Tibial nerve (tissue), 4 donors: ENCODE measurements around the gene RPN1.

Experiments used
- CTCF ChIP-seq, 5 experiments: fragments of 200-600 bp in 3 of 5; fragments of 450-650 bp in 2 of 5; sonication (generic) in 3 of 5; IDR thresholded peaks; one replicate each; pipeline ENCODE4 v1.5.1; 2016 to 2019; ENCODE audit warnings: antibody characterized with exemption in 5 of 5, mild to moderate bottlenecking in 3 of 5, moderate library complexity in 2 of 5
- EP300 ChIP-seq, 2 donors: sonication (generic); formaldehyde crosslinking; IDR thresholded peaks; one replicate each; pipeline ENCODE4 v1.6.1; 2017; ENCODE audit warnings: antibody characterized with exemption in 2 of 2, mild to moderate bottlenecking in 1 of 2
- POLR2A ChIP-seq, 2 donors: fragments of 450-650 bp; IDR thresholded peaks; one replicate each; pipeline ENCODE4 v1.6.1; 2017; ENCODE audit warnings: antibody characterized with exemption in 2 of 2, mild to moderate bottlenecking in 2 of 2, moderate library complexity in 2 of 2

GRCh38 chr3:128617270-128617556 is 33.4 kb downstream of the RPN1 start:
- TF ChIP-seq EP300 (IDR thresholded peaks at IDR 0.05): no peak
- no peak for TF ChIP-seq POLR2A (IDR thresholded peaks at IDR 0.05)
- no peak for TF ChIP-seq CTCF (IDR thresholded peaks at IDR 0.05)
